Globus pallidus (tissue), 1 donor: ENCODE data around the gene CAMK2B.

ENCODE experiments used
- DNase-seq: peaks from one replicate; pipeline ENCODE4 v3.0.0-alpha.2; 2015; ENCODE audit warnings: low spot score

The CAMK2B gene

DNA sequence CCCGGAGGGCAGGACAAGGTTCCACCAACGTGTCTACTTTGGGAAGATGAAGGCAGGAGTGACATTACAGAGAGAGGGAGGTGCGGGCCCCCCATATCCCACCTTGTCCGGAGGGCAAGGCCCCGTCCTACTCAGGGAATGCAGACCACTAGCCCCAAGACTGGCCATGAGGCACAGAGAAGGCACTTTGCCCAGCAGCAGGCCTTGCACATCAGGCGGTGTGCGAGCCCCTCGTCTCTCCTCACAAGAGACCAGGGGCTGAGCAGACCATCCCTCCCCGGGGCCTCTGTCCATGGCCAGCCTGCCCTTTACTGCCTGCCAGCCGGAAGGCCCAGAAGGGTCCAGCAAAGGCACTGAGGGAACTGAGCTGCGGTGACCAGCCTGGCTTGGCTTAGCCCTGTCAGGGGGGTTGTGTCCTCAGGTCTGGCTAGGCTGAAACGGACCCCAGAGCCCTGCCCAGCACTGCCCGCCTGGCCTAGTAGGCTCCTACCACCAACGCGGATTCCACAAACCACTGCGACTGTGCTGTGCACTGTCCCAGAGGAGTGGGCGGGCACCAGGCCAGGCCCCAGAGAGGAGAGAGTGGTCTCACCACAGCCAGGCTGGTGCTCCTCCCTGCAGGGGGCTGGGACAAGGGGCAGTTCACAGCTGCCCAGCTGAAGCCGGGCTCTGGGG is 16.7 kb downstream of the CAMK2B start:
- DNase-seq: no peak

DNA sequence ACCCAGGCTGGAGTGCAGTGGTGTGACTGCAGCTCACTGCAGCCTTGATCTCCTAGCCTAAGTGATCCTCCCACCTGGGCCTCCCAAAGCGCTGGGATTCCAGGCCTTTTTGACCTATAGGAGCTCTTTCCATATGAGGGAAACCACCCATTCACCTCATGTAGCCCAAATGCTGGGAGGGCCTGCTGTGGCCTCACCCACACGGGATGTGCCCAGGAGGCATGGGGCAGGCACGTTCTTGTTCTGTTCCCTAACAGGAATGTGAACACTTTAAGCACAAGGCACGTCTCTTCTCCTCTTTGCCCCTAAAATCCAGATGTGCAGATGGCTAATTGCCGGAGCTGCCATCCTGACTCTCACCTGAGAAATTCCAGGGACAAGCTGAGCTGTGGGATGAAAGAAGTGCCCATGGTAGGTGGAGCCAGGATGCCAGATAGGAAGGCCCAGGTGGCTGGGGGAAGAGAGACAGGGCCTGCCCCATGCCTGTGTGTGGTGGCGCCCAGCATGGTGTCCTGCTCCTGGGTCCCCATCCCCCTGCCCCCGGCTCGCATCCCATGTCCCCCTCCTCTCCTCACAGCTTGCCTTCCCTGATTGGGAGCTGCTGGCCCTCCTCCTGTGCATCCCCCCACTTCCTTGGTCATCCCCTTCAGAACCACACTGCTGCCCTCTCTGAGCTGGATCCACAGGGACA is 17.3 kb downstream of the CAMK2B start:
- no peak for DNase-seq

DNA sequence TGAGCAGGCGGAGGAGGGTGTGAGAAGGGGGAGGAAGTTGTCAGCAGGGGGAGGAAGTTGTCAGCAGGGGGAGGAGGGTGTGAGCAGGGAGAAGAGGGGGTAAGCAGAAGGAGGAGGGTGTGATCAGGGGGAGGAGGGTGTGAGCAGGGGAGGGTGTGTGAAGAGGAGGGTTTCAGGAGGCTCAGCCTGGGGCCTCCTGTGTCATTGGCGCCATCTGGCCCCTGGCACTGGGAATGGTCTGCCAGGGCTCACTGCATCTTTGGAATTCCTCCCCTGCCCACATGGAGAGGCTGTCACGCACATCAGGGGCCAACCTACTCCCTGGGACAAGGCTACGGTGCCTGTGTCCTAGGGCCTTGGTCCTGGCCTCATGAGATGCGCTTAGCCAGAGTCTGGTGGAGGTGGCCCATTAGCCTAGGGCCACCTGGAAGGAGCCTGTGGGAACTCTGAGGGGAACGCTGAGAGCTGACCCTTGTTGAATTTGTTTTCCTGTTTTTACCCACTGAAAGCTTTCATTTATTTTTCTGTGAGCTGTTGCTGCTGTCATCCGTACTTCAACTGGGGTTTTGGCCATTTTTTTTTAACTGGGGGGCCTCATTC is 18.0 kb downstream of the CAMK2B start:
- no peak for DNase-seq

DNA sequence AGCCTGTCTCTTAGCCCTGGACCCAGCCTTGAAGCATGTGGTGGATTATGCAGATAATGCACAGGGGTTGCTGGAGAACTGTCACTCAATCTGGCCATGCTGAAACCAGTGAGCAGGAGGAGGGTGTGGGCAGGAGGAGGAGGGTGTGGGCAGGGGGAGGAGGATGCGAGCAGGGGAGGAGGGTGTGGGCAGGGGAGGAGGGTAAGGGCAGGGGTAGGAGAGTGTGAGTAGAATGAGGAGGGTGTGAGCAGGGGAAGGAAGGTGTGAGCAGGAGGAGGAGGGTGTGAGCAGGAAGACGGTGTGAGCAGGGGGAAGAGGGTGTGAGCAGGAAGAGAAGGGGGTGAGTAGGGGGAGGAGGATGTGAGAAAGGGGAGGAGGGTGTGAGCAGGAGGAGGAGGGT is 18.8 kb downstream of the CAMK2B start:
- no peak for DNase-seq

DNA sequence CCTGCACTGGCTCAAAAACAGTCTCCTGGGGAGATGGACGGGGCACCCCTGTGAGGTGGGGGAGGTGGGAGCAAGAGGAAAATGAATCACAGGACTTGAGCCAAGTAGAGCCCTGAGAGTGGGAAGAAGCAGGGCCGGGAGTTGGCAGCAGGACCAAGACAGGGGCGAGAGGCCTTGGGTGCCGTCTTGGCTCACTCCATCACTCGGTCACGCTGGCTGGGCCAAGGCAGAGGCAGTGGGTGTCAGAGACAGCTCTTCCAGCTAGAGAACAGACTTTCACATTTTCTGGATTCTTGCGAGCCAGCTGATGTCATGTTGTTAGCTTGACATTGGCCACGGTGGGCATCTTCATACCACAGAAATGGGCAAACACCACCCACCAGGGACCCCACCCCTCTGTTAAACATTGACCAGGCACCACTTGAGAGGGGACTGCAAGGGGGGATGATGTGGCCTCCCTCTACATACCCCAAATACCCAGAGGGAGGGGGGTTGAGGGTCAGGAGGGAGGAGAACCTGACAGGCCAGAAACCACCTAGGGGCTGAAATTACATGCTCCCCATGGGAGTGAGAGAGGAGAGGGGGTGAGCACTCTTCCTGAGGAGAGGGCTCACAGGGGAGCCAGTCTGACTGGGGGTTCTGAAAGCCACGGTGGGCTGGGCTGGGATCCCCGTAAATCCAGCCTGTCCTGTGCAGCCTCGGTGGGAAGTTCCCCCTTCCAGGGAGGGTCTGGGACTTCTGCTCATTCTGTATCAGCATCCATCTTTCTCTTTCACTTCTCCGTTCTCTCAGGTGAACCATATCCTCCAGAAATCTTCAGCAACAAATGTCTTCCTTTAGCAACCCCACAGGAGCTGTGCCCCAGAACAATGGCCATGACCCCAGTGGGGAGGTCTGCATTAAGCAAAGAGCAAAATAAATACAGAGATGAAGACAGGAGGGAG is 19.6 kb downstream of the CAMK2B start:
- DNase-seq: no peak

DNA sequence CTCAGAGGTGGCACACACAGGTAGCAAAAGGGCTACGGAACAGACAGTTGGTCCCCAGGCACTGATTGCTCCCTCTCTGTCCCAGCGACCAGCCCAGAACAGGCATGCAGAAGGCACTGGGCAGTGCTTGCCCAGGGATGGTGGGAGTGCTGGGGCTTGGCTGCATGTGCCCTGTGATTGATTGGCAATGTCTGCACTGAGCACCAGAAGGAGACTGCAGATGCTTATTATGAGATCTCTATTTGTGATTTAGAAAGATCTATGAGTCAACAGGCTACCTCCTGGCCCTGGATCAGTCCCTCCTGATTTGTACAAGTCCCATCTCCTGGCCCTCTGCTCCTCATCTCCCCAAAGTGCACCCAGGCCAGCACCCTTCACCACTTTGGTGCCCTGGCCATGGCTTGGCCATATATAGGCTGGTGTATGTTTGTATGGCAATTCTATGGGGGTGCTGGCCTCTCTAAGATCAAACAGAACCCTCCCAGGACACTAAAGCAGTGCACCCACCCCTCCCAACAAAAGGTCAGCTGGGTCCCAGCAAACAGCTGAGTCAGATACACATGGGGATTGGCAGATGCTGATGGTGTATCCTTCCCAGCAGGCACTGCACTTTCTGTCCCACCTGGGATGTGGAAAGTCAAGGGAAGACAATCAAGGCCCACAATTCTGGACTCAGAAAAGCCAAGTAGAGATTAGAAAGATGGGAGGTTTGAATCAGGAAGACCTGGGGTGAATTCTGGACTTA is 30.9 kb downstream of the CAMK2B start:
- DNase-seq: no peak

DNA sequence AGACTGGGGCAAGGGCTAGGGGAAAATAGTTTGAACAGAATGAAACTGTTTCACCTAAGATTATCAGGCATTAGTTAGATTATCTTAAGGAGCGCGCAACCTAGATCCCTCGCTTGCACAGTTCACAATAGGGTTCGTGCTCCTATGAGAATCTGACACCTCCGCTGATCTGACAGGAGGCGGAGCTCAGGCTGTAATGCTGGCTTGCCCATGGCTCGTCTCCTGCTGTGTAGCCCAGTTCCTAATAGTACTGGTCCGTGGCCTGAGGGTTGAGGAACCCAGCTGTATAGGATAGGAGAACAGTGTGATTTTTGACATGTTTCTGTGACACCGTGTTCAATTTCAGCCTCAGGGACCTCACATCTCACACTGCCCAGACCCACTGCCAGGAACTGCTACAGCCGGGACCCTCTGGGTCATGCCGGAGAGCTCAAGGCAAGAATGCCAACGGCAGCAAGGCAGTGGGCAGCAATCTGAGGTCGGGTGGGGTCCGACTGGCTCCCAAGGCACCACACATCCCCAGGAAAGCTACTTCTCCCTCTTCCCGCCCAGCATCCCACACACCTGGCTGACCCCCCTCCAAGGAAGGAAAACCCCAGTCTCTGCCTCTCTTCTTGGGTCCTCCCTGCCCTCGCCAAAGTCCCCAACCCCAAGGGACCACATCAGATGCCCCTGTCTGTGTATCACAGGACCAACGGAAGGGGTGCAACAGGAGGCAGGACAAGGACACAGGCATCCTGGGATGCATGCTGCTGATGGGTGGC is 31.7 kb downstream of the CAMK2B start:
- DNase-seq: no peak

DNA sequence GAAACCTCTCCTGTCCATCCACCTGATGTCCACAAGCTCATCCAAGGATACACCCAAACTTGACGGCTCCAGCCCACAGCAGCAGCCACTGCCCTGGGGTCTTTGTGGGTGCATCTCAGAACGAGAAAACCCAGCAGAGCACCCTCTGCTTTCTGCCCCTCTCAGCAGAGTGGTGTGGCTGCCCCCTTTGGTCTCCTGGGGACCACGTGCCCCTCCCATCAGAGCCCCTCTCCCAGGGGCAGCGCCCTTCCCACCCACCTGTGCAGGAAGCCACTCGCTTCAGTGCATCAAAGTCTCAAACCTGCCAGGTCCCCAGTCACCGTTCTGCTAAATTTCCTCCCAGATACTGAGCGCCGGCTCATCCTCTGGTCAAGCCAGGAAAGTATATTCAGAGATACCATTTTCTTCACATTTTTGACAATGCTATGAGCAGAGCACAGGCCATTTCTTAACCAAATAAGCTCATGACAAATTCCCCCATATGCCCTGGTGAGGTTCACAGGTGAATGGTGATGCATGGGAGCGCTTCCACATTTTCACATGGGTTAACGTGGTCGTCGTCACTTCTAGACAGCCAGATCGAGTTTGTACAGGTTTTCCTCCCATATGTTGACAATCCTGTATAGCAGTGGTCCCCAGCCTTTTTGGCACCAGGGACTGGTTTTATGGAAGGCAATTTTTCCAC is 32.4 kb downstream of the CAMK2B start:
- no peak for DNase-seq

DNA sequence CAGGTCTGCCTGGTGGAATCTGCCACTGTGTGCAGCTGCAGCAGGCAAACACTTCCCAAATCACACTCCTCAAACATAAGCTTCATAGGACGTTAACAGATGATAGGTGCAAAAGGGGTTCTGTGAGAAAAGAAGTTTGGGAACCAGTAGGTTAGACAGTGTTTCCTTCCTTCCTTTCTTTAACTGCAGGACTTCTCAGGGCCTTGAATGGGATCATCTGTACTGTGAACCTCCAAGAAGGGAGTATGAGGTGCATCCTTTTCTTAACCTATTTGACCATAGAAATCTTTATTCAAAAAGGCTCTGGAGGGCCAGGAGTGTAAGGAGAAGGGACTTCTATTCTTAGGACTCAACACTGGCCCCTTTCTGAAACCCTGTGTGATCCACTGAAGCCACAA is 33.0 kb downstream of the CAMK2B start:
- no peak for DNase-seq

DNA sequence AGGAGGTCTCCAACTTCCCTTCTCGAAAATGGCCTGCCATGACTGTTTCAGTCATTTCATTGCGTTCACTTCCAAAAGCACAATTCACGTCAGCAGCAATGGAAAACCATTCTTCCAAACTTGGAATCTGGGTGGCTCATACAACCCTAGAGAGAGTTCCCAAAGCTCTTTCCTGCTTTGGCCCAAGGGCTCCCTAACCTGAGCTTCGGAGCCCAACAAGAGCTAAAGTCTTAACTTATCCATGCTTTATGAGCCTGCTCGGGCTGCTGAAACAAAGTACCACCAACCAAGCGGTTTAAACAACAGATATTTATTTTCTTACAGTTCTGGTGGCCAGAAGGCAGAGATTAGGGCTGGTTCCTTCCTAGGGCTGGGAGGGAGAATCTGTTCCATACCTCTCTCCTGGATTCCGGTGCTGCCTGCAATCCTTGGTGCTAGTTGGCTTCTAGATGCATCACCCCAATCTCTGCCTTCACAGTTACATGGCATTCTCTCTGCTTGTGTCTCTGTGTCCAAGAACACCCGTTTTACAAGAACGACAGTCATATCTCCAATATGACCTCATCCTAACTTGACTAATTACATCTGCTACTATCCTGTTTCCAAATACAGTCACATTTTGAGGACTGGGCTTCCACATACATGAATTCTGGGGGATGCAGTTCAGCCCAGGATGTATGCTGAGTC is 33.5 kb downstream of the CAMK2B start:
- no peak for DNase-seq

DNA sequence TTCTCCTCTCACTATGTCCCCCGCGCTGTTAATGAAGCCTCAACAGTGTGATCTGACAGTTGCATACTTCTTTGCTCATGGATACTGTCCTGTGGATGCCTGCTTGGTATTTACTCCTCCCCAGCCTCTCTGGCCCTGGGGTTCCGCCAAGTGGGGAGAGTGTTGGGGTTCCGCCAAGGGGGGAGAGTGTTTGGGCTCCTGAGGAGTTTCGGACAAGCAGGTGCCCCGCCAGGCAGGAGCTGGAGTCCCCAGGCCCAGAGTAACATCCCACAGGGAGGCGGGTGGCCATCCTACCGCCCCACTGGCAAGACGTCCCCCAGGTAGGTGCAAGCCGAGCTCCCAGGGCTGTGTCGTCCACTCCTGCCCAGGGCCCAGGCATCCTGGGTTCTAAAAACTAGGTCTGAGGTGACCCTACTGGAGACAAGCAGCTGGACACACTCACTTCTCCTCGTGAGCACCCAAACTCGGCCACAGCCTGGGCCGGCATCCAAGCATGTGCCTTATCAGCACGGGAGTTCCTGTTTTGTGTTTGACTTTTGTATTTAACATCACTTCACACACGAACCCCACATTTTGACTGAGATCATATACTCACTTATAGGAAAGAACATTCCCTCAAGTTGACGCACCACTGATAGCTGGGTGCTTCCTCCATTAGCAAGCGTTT is 34.2 kb downstream of the CAMK2B start:
- DNase-seq: no peak

DNA sequence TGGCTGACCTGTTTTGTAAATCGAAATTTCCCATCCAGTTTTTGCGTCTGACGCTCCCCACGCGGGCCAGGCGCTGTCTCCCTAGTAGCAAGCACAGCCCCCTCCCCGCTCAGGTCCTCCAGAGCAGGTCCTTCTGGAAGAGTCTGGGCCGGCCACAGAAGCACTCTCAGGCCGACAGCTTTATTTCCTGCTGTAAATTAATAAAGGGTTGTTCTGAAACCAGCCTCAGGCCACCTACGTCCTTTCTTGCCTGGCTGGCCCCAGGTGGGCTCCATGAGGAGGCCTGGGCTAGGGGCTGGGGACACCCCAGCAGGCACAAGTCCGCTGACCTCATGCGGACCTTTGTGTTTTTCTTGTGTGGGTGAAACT is 35.2 kb downstream of the CAMK2B start:
- no peak for DNase-seq

DNA sequence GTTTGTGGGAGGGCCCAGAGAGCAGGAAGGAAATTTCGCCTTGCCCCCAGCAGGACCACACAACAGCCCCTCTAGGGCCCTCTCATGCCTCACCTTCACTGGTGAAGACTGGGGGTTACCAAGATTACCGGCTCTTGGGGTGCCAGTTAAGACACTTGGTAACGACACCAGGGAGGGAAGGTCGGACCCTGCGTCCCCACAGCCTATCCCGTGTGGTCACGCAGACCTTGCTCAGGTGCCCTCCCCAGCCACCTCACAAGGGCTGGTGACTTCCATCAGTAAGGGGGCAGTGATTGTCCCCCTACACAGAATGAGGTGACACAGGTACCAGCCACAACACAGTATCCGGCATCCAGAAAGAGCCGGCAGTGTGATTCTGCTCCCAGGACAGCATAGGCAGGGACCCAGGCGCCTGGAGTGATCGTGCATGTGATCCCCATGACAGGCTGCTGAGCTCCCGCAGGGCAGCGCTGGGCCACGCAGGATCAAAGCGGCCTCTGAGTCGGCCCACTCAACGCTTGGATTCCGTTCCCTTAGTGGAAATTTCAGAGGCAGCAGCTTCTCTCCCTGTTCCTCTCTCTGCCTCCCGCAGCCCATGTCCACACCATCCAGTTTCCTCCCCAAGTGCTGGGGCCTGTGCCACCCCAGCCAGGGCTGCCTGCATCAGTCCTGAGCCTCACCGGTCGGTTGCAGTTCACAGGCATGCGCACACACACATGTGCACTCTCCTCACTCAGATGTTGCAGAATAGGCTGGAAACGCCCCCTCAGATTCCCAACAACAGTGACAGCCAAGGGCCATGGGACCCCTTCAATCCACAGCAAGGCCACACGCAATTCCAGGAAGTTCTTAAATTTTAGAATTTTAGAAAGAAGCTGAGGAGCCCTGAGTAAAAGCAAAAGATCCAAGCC is 35.8 kb downstream of the CAMK2B start:
- no peak for DNase-seq

DNA sequence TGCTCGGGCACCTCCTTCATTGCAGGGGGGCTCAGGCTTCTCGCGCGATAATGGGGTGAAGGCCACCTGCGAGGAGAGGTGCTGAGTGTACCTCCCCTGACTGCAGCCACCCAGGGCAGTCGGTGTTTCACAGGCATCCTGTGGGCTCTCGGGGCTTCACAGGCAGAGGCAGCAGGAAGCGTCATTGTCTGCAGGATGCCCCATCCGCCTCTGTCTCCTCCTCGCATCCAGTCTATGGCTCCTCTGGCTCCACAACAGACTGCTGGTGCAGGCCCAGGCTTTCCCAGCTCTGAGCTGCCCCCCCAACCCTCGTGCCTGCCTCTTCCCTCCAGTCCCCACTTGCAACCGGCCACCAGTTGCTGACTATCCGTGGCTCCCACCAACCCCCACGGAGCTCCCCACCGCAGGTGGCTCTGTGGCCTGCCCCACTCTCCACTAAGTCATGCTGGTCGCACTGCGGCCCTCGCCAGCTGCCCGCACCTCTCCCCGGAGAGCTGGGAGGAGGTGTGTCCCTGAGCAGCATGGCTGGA is 36.5 kb downstream of the CAMK2B start:
- no peak for DNase-seq

DNA sequence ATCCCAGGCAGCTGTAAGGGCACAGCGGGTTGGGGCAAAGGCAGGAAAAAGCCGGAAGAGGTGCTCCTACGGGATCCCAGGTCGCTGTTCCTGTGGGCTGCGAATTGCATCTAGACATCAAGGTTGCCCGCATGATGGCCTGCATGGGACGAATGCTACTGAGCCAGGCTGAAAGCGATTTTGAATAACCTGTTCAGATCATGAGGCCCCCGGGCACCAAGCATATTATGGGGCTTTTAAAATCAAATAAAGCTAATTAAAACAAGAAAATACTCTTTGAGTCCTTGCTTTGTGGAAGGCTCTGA is 37.1 kb downstream of the CAMK2B start:
- no peak for DNase-seq

DNA sequence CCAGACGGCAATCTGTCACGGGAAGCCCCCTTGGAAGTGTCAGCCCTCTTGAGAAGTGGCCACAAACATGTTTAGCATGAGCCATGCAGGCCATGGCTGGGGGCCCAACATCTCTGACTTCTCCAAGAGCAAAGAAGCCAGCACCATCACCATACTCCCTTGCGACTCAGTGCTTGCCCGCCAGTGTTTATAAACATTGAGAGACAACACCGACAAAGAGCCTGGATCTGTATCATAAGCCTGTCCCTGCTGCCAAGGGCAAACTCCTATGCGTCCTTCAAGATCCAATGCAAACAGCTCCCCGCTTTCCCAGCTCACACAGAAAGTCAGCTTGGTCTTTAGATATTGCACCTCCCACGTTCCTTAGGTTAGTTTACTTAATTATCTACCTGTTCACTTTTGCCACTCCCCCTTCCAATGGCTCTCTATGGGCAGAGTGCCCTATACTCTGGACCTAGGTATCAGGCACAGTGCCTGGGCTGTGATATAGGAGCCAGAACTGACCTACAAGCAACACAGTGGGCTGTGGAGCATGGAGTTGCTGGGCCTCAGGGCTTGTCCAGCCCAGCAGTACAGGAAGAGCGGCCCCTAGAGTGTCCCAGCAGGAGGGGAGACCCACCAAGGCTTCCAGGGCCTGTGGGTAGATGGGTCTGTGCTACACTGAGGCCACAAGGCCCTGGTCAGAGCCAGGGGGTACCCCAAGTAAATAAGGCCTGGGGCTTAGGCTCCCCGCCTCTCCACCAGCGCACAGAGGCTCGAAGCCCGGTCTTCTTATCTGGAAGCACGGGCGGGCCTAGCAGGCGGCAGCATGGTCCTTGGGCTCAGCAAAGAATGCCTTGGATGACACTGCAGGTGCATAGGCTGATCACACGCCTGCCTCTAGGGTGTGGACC is 37.7 kb downstream of the CAMK2B start:
- no peak for DNase-seq
